HG02885 (cell line): ENCODE measurements around the gene MKNK1.

Experiments
- ATAC-seq: cut with Tn5 transposase; IDR thresholded peaks from one replicate; pipeline ENCODE4 v1.9.1; 2021; ENCODE audit warnings: mild to moderate bottlenecking; ENCODE audit not compliant: unreplicated experiment, poor library complexity

Gene MKNK1

GRCh38 chr1:46599059-46599970, 4.8 kb downstream of the MKNK1 start:
- no peak for ATAC-seq

- no peak for ATAC-seq
Observed at GRCh38 chr1:46596846-46597245, 7.2 kb downstream of the MKNK1 start.

GRCh38 chr1:46596036-46596435, 8.0 kb downstream of the MKNK1 start:
- no peak for ATAC-seq

- no peak for ATAC-seq
Observed at GRCh38 chr1:46595127-46595526, 8.9 kb downstream of the MKNK1 start.

GRCh38 chr1:46594063-46594462, 10.0 kb downstream of the MKNK1 start:
- no peak for ATAC-seq

GRCh38 chr1:46592823-46593222, 11.2 kb downstream of the MKNK1 start:
- ATAC-seq, result no peak

- ATAC-seq, result no peak
Observed at GRCh38 chr1:46589529-46589928, 14.5 kb downstream of the MKNK1 start.

GRCh38 chr1:46587069-46587468, 17.0 kb downstream of the MKNK1 start:
- ATAC-seq, result no peak

GRCh38 chr1:46585312-46585938, 18.6 kb downstream of the MKNK1 start:
- ATAC-seq, result no peak

- no peak for ATAC-seq
Observed at GRCh38 chr1:46583494-46583893, 20.6 kb downstream of the MKNK1 start.

- ATAC-seq, result no peak
Observed at GRCh38 chr1:46582972-46583371, 21.1 kb downstream of the MKNK1 start.

GRCh38 chr1:46581681-46582455, 22.2 kb downstream of the MKNK1 start:
- no peak for ATAC-seq

- ATAC-seq, result no peak
Observed at GRCh38 chr1:46580140-46580903, 23.7 kb downstream of the MKNK1 start.

- ATAC-seq, result no peak
Observed at GRCh38 chr1:46577671-46578070, 26.4 kb downstream of the MKNK1 start.

GRCh38 chr1:46576596-46576995, 27.5 kb downstream of the MKNK1 start:
- no peak for ATAC-seq

GRCh38 chr1:46575778-46576177, 28.3 kb downstream of the MKNK1 start:
- no peak for ATAC-seq

- no peak for ATAC-seq
Observed at GRCh38 chr1:46575300-46575699, 28.8 kb downstream of the MKNK1 start.

GRCh38 chr1:46571691-46572225, 32.3 kb downstream of the MKNK1 start:
- no peak for ATAC-seq

GRCh38 chr1:46569884-46570725, 34.0 kb downstream of the MKNK1 start:
- no peak for ATAC-seq
